GM12891 (cell line): ENCODE data around the gene ANKRD62.
"Not testable (repeated sequence)": the region's sequence is repeated elsewhere in the genome, so short reads cannot be mapped to it uniquely, and the experiment has no call there.

ENCODE experiments used
- POLR2A ChIP-seq: IDR thresholded peaks from 2 replicates; pipeline ENCODE4 v1.6.1; 2011; ENCODE audit warnings: low read depth, low read length, control low read depth
- POLR2AphosphoS5 ChIP-seq: IDR thresholded peaks from 2 replicates; pipeline ENCODE4 v1.6.1; 2011; ENCODE audit warnings: low read depth, low read length, control low read depth
- POU2F2 ChIP-seq: IDR thresholded peaks from 2 replicates; pipeline ENCODE4 v1.6.1; 2011; ENCODE audit warnings: low read depth, mild to moderate bottlenecking, control low read depth, low read length, moderate library complexity
- TAF1 ChIP-seq: IDR thresholded peaks from 2 replicates; pipeline ENCODE4 v1.6.1; 2011; ENCODE audit warnings: low read depth, low read length, control low read depth

DNA sequence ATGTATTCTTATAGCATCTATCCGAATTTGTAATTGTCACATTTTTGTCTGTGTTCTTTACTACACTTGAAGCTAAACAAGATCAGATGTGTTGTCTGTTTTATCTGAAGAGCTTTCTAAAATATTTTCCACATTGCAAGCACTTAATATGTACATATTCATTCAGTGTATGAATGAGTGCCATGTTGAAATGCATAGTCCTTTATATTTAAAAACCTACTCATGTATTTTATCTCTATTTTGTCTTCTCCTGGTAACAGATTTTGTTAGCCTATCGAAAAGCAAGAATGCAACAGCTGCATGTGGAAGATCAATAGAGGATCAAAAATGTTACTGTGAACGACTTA, 28.4 kb downstream of the ANKRD62 start:
- TF ChIP-seq POU2F2, TAF1, POLR2AphosphoS5, POLR2A: not testable (repeated sequence)
